ENCODE measurements around the gene PGBD5. TPM values are rescaled to one million over a fixed set of nuclear protein-coding genes. Genes with fewer than 3 reads are reported as not detected.

Gene PGBD5
- total RNA-seq, 1 donor from 2014 or later = 19.7 TPM

DNA sequence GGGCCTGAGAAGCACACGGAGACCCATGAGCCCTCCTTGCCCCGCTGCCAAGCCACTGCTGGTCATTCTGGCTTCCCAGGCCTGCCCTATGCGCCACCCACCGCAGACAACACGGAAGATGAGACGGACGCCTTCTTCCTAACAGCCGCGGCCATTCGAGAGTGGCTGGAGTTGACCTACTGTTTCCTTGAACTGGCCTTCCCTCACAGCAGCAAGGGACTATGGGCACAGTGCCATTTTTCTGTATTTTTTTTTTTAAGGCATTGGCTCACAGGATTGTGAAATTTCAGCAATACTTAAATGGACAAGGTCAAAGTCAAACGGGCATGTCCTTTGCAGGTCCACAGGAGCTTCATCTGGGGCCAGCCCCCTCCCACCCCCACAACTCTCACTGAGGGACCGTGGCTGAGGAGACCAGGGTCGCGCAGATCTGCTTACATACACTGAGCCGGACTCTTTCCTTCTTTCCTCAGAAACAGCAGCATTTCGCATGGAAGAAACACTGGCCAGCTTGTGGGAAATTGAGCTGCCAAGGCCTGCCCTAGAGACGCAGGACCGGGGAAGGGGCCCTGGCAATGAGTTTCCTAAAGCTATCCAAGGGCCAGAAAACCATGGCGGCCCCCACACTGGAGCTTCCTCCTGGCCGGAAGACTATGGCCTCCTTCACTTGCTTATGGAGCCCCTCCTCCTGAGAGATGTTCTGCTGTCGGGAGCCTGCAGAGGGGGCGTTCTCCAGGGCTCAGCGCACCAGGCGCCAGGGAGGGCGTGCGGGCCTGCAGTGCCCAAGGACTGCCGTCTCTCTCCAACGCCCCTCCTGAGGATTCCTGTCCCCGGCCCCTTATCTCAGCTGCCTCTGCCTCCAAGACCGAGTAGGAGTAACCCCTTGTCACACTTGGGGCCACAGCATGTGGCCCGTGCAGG, 98.9 kb downstream of the PGBD5 start:
- peak; percentile 60 for DNase-seq (ENCODE audit: low read depth)

DNA sequence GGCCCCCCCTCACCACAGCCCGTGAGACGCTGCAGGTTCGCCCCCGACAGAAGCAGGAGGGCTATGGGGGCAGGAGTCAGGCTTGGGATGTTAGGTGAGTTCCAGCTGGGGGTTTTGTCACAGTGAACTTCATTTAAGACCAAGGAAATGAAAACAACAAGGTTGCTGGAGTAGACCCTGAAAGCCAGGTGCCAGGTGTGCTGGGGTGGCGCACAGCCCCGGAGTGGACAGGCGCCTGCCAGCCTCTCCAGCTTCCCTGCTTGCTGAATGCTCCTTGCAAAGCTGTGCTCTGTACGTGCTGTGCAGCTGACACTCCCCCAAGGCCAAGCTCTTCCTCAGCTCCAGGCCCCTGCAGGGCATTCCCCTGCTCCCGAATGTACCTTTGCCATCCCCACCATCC, 102.4 kb downstream of the PGBD5 start:
- DNase-seq (ENCODE audit: low read depth) = no peak

DNA sequence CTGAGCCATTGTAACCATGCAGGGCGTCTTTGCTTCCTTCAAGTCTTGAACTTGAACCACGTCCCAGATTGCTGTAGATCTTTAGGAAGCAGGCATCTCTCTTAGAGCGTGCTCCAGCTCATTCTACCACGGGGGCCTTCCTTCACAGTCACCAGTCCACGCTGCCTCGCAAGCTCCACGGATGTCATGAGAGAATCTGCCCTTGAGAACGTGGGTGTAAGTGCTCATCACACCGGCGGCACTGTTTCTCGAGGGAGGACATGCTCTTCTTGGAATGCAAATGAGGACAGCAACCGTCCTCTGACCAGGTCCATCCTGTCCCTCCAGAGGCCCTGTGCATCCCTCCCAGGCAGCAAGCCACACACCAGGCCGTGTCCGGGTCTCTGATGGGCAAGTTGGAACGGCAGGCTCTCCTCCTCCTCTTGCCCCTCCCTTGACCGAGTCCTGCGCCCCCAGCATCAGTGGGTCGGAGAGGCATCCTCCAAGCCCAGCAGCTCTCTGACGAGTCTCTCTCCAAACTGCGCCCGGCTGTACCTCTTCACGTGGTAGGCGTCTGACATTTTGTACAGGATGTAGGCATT, 103.1 kb downstream of the PGBD5 start:
- no peak for DNase-seq (ENCODE audit: low read depth)

DNA sequence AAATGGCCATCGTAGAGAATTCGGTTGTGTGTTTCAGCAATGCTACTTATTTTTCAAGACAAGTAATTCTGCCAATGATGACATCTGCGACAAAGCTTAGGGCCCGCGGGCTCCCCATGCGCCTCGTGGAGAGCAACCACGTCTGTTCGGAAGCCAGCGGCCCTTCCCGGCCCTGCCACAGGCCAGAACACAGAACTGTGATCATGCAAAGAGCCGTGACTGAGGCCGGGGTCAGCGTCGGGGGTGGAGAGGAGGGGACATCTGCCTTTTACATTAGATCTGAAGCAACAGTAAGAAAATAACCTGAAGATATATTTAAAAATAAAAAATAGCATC, 103.7 kb downstream of the PGBD5 start:
- no peak for DNase-seq (ENCODE audit: low read depth)

DNA sequence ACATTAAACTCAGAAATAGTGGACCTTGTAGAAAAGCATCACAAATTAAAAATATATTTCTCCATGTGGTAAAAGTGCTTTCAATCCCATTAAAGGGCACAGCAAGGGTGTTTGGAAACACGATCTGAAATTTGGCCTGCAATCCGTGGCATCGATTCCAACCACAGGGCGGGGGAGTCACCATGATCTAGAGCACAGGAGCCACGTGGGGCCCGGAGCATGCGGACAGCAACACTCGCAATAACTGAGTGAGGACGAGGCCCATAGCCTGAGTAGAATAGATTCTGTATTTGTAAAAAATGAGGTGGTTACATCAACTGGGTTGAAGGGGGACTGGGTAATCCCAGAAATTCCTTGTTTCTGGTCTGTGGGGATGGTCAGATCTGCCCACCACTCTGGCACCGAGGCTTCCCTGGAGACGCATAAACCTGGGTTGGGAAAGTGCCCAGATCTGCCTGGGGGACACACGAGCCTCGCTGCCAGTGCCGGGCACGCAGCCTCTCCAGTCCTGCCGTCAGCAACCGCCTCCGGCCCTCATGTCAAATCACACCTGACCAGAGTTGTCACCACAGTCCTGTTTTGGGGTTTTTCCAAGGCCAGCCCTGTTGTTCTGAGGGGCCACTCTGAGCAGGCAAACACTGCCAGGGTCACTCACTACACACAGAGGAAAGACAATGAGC, 104.3 kb downstream of the PGBD5 start:
- DNase-seq (ENCODE audit: low read depth) = no peak

DNA sequence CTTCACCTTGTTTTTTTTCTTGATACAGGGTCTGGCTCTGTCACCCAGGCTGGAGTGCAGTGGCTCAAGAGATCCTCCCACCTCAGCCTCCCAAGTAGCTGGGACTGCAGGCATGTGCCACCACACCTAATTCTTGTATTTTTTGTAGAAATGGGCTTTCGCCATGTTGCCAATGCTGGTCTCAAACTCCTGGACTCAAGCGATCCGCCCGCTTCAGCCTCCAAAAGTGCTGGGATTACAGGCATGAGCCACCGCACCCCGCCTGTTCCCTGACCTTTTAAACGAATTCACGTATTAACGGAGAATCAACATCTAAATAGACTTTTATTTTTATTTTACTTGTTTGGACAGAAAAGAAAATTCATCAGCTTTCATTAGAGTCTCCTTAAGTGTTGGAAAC, 104.8 kb downstream of the PGBD5 start:
- no peak for DNase-seq (ENCODE audit: low read depth)

DNA sequence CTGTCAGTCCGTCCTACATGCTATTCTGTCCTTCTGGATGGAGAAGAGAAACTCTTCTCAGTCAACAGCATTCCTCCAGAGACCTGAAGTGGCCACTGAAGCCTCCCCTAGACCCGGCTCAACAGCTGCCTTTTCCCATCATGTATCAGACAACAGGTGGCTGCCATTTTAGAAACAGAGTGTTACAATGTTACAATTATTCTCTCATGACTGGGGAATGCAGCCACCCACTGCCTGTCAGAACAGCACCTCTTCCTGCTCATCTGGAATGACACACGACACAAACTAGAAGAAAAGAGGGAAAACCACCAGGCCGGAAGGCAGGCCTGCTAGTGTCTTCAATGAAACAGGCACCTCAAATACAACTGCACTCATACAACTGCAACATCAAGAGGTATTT, 105.3 kb downstream of the PGBD5 start:
- DNase-seq (ENCODE audit: low read depth) = no peak

DNA sequence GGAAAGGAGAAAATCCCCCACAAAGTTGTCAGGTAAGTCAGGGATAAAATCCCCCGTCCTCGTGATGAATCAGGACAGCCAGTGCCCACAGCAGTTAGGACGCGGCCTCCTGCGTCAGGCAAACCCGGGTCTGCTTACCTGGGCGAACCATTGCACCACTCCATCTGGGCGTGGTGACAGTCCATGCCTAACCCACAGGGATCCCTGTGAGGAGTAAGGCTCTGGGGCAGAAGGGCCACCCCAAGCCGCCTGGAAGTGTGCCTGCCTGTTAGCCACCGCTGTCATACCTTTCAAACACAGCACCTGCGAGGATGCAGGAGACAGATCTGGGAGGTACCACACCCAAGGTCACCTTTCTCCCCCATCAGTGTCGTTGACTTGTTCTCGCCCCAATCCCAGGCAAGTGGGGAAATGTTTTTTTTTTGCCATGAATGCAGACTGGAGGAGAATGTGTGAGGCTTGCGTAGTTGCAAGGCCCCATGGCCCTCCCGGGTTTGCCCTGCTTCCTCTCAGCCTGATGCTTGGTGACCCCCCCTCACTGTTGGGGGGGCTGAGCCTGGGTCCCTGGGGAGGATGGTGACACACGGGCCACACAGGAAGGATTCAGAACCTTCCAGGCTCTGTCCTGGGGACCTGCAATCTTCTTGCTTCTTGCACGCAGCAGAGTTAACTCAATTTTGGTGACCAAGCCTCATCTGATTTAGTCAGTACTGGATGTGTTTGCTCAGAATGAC, 107.0 kb downstream of the PGBD5 start:
- no peak for DNase-seq (ENCODE audit: low read depth)

DNA sequence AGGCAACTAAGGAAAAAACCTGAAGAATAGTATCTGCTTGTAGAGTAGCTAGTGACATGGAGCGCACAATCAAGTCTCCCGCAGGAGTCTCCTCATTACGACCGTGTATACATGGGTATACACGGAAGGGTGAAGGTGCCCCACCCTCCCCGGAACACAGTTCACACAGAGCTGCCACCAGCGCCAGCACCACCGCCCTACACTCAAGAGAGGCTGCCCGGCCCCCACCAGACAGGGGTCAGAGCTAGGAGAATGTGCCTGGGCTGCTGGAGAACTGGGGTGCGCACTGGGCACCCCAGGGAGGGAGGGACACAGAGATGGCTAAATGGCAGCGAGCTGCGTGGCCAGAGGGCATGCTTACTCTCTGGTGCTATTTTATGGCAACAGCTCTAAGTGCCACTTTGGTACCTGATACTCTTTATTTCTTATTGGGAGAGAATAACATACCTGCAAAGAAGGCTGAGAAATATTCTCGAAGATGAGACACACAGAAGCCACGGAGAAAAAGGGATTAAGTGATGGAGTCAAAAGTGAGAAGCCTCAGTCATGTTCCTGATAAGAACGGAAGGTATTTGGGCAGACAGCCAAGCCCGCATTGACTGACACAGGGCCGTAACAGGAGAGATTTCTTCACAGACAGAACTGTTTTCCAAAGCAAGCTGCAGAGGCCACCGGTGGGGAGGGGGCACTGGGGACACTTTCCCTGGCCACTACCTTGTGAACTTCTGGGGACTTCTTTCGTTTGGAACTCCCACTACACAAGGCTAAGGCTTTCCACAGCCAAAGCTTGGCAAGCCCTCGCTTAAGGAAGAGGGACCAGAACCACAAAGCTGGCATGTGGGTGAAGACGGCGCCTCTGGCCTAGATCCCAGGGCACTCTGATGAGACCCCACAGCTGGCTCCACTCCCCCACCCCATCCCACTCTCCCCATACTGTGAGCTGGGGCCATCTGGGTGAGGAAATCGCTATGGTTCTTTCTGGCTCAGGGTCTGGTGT, 108.0 kb downstream of the PGBD5 start:
- peak; percentile 17 for DNase-seq (ENCODE audit: low read depth)

DNA sequence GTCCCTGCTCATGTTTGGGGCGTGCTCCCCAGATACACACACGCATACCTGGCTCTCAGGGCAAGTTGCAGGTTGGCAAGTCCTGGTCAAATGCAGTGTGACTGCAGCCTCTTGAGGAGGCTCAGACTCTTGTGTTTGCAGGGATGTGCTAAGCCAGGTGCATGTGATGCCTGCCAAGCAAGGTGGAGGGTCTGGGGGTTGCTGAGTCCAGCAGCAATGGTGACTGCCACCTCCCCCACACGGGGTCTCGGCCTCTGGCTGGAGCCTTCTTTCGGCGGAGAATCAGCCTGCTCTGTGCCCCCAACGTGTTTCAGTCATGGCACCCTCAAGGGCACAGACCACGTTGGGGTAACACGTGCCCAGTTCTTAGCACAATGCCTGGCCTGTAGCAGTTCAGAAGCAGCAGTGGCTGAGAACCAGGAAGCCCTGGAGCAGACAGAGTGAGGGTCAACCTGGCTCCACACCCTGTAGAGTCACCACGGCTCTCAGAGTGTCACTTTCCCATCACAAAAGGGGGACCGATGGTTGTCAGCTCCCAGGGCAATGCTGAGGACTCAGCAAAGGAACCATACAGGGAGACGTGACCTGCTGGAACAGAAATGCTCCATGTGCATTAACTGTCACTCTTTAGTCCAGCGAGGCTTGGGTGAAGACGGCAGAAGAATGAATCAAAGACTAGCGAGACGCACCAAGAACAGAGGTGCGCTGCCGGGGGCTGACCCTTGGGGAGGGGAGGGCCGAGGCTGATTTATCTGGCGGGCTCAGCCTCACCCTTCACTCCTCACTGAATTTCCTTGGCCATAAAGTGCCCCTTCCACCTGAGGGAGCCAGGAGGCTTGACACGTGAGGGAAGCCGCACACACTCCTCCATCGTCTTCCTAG, 109.0 kb downstream of the PGBD5 start:
- no peak for DNase-seq (ENCODE audit: low read depth)

DNA sequence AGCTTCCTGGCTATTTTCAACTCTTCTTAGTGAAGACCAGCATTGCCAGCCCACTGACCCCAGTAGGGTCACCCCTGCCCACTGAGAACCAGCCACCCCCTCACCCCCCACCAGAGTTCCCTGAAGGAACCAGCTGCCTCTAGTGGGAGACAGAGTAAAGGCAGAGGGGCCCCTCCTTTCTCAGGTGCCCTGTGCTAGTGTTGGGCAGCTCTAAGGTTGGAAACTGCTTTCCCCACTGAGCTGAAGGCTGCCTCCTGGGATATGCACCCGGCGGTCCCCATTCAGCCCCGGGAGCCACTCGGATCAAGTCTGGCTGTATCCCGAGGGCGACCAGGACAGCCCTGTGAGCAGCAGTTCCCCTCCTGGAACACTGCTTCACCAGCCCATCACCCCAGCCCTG, 111.0 kb downstream of the PGBD5 start:
- no peak for DNase-seq (ENCODE audit: low read depth)

DNA sequence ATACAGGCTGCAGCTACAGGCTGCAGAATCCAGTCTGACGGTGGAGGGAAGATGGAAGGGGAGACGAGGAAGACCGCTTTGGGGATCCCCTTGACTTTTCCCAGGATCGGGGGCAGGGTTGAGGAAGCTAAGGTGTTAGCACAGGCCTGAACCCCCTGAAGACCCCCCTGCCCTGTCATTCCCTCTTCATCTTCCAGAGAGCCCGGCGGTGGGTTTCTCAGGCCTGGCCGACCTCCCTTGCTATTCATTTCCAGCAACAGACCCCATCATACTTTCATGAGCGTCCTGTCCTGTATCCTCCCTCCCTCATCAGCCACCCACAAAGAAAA, 112.0 kb downstream of the PGBD5 start:
- no peak for DNase-seq (ENCODE audit: low read depth)

DNA sequence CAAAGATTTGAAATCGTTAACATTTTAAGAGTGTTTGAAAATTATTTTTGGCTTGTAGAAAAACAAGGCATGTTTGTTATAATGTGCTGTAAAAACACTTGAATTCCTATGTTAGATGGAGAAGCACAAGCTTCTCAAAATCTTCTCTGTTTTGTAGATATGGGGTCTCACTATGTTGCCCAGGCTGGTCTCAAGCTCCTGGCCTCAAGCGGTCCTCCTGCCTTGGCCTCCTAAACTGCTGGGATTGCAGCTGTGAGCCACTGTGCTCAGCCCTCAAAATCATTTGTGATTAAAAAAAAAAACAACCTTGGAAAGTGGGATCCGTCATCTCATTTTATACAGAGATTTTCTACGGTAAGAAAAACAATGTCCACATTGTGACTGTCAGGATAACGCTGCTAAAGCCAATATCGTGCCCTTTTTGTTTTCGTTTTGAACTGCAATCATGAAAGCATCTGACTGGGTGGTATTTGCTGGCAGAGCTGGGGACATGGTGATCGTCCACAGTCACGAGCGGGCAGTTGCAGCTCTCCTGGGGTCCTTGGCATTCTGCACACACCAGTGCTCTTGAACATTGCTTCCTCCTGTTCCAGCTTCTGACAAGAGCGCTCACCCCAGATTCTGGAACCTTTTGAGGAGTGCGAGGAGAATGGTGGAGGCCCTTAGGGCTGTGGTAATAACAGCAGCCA, 112.5 kb downstream of the PGBD5 start:
- no peak for DNase-seq (ENCODE audit: low read depth)

DNA sequence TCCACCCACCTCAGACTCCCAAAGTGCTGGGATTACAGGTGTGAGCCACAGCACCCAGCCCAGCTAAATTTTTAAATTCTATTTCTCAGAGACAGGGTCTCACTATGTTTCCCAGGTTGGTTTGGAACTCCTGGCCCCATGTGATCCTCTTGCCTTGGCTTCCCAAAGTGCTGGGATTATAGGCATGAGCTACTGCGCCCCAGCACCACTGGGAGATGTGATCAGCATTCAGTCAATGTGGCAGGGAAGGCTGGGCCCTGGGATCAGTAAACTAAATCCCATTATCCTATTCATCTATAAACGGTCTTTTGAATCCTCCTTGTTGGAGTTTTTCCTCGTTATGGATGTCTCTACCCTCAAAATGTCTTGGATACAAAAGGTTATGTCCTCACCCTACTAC, 113.5 kb downstream of the PGBD5 start:
- no peak for DNase-seq (ENCODE audit: low read depth)

DNA sequence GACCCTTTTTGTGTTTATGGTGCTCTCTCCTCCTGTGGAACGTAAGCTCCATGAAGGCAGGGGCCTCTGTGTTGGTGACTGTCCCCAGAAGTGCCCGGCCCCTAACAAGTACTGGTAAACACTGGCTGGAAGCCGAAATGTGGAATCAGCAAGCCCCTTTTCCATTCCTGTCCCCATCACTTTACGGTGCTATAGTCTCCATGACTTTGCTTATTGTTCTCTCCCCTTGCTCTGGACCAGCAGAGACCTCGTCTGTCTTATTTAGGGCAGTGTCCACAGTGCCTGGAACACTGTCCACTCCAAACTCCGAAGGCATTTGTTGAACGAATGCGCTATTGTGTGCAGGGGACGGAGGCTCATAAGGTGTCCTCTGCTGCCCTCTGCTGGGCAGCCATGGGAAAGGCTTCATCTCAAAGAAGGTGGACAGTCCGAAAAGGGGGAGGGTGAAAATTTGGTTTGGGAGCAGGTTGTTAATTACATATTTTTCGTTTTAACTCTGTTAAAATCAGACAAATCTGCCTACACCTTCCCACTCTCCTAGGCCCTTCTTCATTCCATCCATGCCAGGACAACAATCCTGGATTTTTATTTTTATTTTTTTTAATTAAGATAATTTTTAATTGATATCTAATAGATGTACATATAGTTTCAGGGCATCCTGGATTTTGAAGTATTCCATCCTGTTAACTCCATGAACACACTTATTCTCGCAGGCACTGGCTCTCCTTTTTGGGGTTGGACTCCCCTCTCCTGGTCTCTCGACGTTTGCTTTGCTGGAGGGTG, 115.6 kb downstream of the PGBD5 start:
- peak; percentile 53 for DNase-seq (ENCODE audit: low read depth)

DNA sequence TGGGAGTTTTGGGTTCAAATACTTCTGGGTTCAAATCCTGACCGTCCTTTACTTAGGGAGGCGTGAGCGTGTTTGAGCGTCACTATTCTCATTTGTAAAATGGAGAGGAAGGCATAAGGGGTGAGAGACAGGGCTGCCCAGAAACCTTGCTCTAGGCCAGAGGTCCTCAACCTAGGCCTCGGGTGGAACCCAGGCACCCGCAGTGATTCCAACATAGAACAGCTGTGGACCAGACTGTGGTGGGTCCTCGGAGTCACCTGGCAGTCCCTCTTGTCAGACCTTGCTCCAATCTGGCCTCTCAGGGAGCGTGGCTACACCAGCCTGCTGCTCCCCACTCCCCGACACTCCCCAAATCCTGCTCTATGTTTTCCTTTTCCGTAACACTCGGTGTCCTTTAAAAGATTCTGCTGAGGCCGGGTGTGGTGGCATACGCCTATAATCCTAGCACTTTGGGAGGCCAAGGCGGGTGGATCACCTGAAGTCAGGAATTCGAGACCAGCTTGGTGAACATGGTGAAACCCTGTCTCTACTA, 116.4 kb downstream of the PGBD5 start:
- DNase-seq (ENCODE audit: low read depth) = no peak

DNA sequence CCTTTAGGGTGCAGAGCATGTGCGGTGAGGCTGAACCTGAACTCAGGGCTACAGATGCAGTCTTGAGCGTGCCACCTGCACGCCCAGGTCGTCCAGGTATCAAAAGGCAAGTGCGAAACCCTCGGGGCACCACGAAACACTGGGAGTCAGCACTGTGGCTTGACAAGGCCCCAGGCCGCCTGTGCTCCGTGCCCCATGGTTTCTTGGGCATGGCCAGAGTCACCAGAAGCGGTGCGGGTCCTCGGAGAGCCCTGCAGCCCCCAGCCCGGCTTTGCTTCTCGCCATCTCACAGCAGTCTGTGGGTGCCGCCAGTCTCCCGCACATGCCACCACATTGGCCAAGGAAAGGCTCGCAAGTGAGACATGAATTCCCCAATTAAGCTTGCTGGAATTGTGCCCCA, 117.3 kb downstream of the PGBD5 start:
- DNase-seq (ENCODE audit: low read depth) = no peak

DNA sequence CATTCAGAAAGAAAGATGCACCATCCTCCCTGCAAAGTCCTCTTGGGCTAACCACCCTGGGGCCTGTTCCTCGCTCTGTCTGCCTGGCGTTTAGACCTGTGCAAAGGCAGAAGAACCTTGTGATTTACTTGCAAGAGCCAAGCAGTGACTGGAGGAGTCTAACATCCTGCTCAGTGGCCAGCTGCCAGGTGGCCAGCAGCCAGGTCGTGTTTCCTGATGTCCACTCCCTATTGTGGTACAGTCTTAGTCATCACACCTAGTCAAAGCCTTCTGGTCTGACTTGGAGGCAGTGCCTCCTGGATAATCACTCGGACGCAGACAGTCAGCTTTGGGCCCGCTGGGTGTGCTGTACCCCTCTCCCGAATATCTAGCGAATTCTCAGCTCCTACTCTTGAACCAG, 118.1 kb downstream of the PGBD5 start:
- DNase-seq (ENCODE audit: low read depth) = peak; percentile 98

DNA sequence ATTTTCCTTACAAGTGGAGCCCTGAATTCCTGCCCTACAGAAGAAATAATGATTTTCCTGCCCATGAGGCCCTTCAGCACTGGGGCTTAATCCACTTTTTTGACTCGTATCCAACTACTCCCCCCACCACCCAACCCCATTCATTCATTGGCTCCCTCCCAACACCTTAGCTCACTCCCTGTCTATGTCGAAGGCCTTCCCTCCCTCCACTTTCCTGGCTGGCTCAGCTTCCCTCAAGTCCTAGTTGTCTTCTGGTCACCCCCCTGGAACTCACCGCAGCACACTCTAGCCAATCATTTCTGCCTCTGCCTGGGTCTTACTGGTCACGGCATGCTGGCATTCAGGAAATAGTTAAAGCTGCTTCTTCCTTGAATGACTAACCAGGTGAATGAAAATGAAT, 118.9 kb downstream of the PGBD5 start:
- peak; percentile 81 for DNase-seq (ENCODE audit: low read depth)
